Measurements from ENCODE around the gene USH1C. TPM values are rescaled to one million over a fixed set of nuclear protein-coding genes. Genes with fewer than 3 reads are reported as not detected.

Gene USH1C
- total and polyA plus RNA-seq, 8 donors: 3.5 to 44.3 (median 8.6) TPM

- no peaks in the 10 kb centered on the region for H3K27me3 ChIP-seq
- TF ChIP-seq, protein P1, sequence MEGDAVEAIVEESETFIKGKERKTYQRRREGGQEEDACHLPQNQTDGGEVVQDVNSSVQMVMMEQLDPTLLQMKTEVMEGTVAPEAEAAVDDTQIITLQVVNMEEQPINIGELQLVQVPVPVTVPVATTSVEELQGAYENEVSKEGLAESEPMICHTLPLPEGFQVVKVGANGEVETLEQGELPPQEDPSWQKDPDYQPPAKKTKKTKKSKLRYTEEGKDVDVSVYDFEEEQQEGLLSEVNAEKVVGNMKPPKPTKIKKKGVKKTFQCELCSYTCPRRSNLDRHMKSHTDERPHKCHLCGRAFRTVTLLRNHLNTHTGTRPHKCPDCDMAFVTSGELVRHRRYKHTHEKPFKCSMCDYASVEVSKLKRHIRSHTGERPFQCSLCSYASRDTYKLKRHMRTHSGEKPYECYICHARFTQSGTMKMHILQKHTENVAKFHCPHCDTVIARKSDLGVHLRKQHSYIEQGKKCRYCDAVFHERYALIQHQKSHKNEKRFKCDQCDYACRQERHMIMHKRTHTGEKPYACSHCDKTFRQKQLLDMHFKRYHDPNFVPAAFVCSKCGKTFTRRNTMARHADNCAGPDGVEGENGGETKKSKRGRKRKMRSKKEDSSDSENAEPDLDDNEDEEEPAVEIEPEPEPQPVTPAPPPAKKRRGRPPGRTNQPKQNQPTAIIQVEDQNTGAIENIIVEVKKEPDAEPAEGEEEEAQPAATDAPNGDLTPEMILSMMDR (IDR thresholded peaks at IDR 0.05): no peak
- no peak overlapping the region for H3K27ac ChIP-seq
- no peaks in the 10 kb centered on the region for H3K9me3 ChIP-seq
- H3K4me3 ChIP-seq: no peak overlapping the region
- no peak for ATAC-seq
- intact Hi-C loops (cut with DNase I): no loop called here
- 75 to 83% methylated on average over 9 of the region's 9 CpGs for WGBS, 2 donors
- FAIRE-seq: no peak
- H3K36me3 ChIP-seq: no peaks in the 10 kb centered on the region
- H3K4me1 ChIP-seq: no peaks in the 10 kb centered on the region
- DNase-seq: no peak
Measured at GRCh38 chr11:17559341-17560087, 15.3 kb upstream of the USH1C start.

DNA sequence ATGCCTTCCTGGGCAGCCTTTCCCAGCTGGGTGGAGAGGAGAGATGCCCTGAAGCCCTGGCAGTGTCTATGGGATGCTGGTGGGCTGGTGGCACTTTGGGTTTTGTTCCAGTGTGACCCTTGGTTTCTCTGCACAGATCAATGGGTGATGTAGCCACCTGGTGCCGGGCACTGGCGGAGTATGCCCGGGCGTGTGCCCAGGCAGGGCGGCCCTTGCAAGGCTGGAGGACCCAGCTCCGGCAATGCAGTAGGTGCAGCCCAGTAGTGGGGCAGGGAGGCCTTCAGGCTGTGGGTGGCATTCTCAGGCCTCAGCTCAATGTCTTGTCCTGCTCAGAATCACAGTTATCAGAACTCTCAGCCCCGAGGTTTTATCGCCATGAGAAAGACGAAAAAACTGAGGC is 14.7 kb upstream of the USH1C start:
- WGBS, 2 donors: 87 to 92% methylated on average over 9 of the region's 9 CpGs
- H3K4me1 ChIP-seq: no peaks in the 10 kb centered on the region
- H3K4me3 ChIP-seq: no peak overlapping the region
- no peak for DNase-seq
- TF ChIP-seq, protein P1 (IDR thresholded peaks at IDR 0.05): no peak
- ATAC-seq: no peak
- intact Hi-C loops (cut with DNase I): no loop called here
- H3K36me3 ChIP-seq: no peaks in the 10 kb centered on the region
- H3K27me3 ChIP-seq: no peaks in the 10 kb centered on the region
- no peak for FAIRE-seq
- no peaks in the 10 kb centered on the region for H3K9me3 ChIP-seq
- no peak overlapping the region for H3K27ac ChIP-seq

DNA sequence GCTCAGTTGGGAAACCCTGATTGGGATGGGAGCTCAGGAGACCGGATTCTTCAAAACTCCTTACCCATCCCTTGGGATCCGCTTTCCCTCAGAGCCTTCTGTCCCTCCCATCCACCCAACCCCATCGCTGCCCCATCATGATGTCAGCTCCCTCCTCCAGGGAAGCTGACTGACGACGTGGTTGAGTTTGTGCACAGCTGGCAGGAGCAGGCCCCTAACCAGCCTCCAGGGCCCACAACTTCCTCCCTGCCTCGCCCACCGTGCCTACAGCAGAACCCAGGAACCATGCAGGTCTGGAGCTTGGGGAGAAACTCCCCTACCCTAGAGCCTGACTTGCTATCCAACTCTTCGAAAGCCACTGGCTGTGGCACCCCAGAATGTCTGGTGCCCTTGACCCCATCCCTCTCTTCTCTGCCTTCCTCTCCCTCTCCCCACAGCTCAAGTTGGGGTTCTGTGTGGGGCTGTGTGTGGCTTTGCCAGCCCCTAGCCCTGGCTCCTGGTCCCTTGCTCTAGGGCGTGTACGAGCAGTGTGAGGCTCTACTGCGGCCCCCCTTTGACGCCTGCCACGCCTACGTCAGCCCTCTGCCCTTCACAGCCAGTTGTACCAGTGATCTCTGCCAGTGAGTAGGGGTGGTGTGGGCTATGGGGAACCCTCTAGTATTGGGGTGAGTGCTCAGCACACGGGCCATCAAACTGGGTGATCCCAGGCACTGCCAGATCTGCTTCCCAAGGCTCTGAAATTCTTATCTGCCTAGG is 14.0 kb upstream of the USH1C start:
- no peaks in the 10 kb centered on the region for H3K9me3 ChIP-seq
- H3K4me3 ChIP-seq: no peak overlapping the region
- H3K36me3 ChIP-seq: no peaks in the 10 kb centered on the region
- ATAC-seq (no peak), FAIRE-seq (no peak), DNase-seq (no peak)
- no peaks in the 10 kb centered on the region for H3K4me1 ChIP-seq
- TF ChIP-seq, protein P1 (IDR thresholded peaks at IDR 0.05): no peak
- no peaks in the 10 kb centered on the region for H3K27me3 ChIP-seq
- 77 to 86% methylated on average over 15 of the region's 15 CpGs for WGBS, 2 donors
- intact Hi-C loops (cut with DNase I): no loop called here
- H3K27ac ChIP-seq: no peak overlapping the region

GRCh38 chr11:17556999-17557398 is 12.8 kb upstream of the USH1C start:
- Histone ChIP-seq H3K36me3 (no peaks in the 10 kb centered on the region), H3K27me3 (no peaks in the 10 kb centered on the region), H3K9me3 (no peaks in the 10 kb centered on the region), H3K4me1 (no peaks in the 10 kb centered on the region), H3K27ac (no peak overlapping the region), H3K4me3 (no peak overlapping the region)
- DNase-seq (no peak), FAIRE-seq (no peak), ATAC-seq (no peak)
- TF ChIP-seq, protein P1 (IDR thresholded peaks at IDR 0.05): no peak
- WGBS, 2 donors: 86 to 94% methylated on average over 8 of the region's 8 CpGs
- intact Hi-C loops (cut with DNase I): no loop called here

GRCh38 chr11:17554487-17554886 is 10.3 kb upstream of the USH1C start:
- no peaks in the 10 kb centered on the region for H3K9me3 ChIP-seq
- H3K36me3 ChIP-seq: no peaks in the 10 kb centered on the region
- WGBS, 2 donors: 86 to 91% methylated on average over 4 of the region's 4 CpGs
- intact Hi-C loops (cut with DNase I): no loop called here
- FAIRE-seq (no peak), DNase-seq (no peak), ATAC-seq (no peak)
- H3K4me1 ChIP-seq: no peaks in the 10 kb centered on the region
- no peak overlapping the region for H3K4me3 ChIP-seq
- TF ChIP-seq, protein P1 (IDR thresholded peaks at IDR 0.05): no peak
- no peak overlapping the region for H3K27ac ChIP-seq
- H3K27me3 ChIP-seq: no peaks in the 10 kb centered on the region
